OCI-LY1 (cell line): ENCODE results near the gene SLC50A1.

Experiments used
- H2AFZ ChIP-seq: fragments of 200-600 bp; sonication (generic), shearing (Covaris generic); 2 replicates; pipeline ENCODE4 v1.6.0; 2014; ENCODE audit warnings: antibody characterized with exemption, mild to moderate bottlenecking, low read length
- H3F3A ChIP-seq: fragments of 200-600 bp; sonication (generic), shearing (Covaris generic); 2 replicates; pipeline ENCODE4 v1.6.0; 2014; ENCODE audit warnings: mild to moderate bottlenecking, antibody characterized with exemption, low read length, moderate library complexity; ENCODE audit not compliant: insufficient read depth
- H3K27ac ChIP-seq: fragments of 200-600 bp; sonication (generic); 2 replicates; pipeline ENCODE4 v1.5.1; 2014; ENCODE audit warnings: low read length, mixed run types, mild to moderate bottlenecking, low read depth; ENCODE audit not compliant: poor library complexity, severe bottlenecking
- H3K27me3 ChIP-seq: fragments of 200-600 bp; sonication (generic); 2 replicates; pipeline ENCODE4 v1.6.0; 2014; ENCODE audit warnings: antibody characterized with exemption, mild to moderate bottlenecking, low read length, moderate library complexity; ENCODE audit not compliant: insufficient read depth
- H3K36me3 ChIP-seq: fragments of 200-600 bp; sonication (generic); 2 replicates; pipeline ENCODE4 v1.6.1; 2014; ENCODE audit warnings: mild to moderate bottlenecking, antibody characterized with exemption, low read length, moderate library complexity, mixed read lengths; ENCODE audit not compliant: insufficient read depth
- H3K4me1 ChIP-seq: fragments of 200-600 bp; sonication (generic); 2 replicates; pipeline ENCODE4 v1.5.1; 2014; ENCODE audit warnings: mild to moderate bottlenecking, low read length, moderate library complexity; ENCODE audit not compliant: insufficient read depth, severe bottlenecking
- H3K4me2 ChIP-seq: fragments of 200-600 bp; sonication (generic), shearing (Covaris generic); 2 replicates; pipeline ENCODE4 v1.6.1; 2014; ENCODE audit warnings: low read length
- H3K4me3 ChIP-seq: fragments of 200-600 bp; sonication (generic); 2 replicates; pipeline ENCODE4 v1.5.1; 2014; ENCODE audit warnings: low read length, low read depth, mild to moderate bottlenecking, mixed read lengths; ENCODE audit not compliant: poor library complexity, severe bottlenecking
- H3K79me2 ChIP-seq: fragments of 200-600 bp; shearing (Covaris generic); 2 replicates; pipeline ENCODE4 v1.6.1; 2016; ENCODE audit warnings: mixed run types, low read length, mixed read lengths; ENCODE audit not compliant: insufficient read depth
- H3K9ac ChIP-seq: fragments of 200-600 bp; sonication (generic), shearing (Covaris generic); 2 replicates; pipeline ENCODE4 v1.6.1; 2014; ENCODE audit warnings: mild to moderate bottlenecking, low read length, mixed read lengths
- H3K9me2 ChIP-seq: fragments of 200-600 bp; sonication (generic), shearing (Covaris generic); 2 replicates; pipeline ENCODE4 v1.6.1; 2014; ENCODE audit warnings: low read depth, mild to moderate bottlenecking, low read length, mixed read lengths
- H3K9me3 ChIP-seq: fragments of 200-600 bp; shearing (Covaris generic); 2 replicates; pipeline ENCODE4 v1.6.1; 2014; ENCODE audit warnings: low read length, mixed read lengths
- H4K20me1 ChIP-seq: fragments of 200-600 bp; sonication (generic), shearing (Covaris generic); 2 replicates; pipeline ENCODE4 v1.6.0; 2016; ENCODE audit warnings: mild to moderate bottlenecking, low read length; ENCODE audit not compliant: insufficient read depth
- CTCF ChIP-seq: fragments of 200-600 bp; sonication (generic), shearing (Covaris generic); IDR thresholded peaks from 2 replicates; pipeline ENCODE4 v1.5.1; 2017; ENCODE audit warnings: mild to moderate bottlenecking, antibody characterized with exemption, low read length, moderate library complexity, mixed read lengths
- EZH2 ChIP-seq: fragments of 200-600 bp; sonication (generic), shearing (Covaris generic); IDR thresholded peaks from 2 replicates; pipeline ENCODE4 v1.8.0; 2017; ENCODE audit warnings: borderline replicate concordance, mixed run types, mild to moderate bottlenecking, antibody characterized with exemption, low read length, moderate library complexity, mixed read lengths

SLC50A1 gene

GRCh38 chr1:155136748-155137147 is 1.1 kb downstream of the SLC50A1 start:
- Histone ChIP-seq H3K27ac (peak overlapping the region; percentile 75), H3K9me3 (peaks cover 5% of the 10 kb centered on the region; the same call in 1 of the 2 replicates), H3K9me2 (no peaks in the 10 kb centered on the region), H3K36me3 (no peaks in the 10 kb centered on the region), H3K27me3 (no peaks in the 10 kb centered on the region; the same call in 1 of the 2 replicates), H3K4me3 (peak overlapping the region; percentile 86), H4K20me1 (no peaks in the 10 kb centered on the region), H3K4me2 (peak overlapping the region; percentile 86), H3F3A (0 out of 2 replicates have a peak, but pooled peaks cover 3% of the 10 kb centered on the region), H2AFZ (no peak overlapping the region), H3K79me2 (no peaks in the 10 kb centered on the region), H3K4me1 (peaks cover 34% of the 10 kb centered on the region), H3K9ac (peak overlapping the region; percentile 90)
- TF ChIP-seq EZH2 (no peak), CTCF (no peak; the same call in 1 of the 2 replicates)

- peak overlapping the region; percentile 90; the same call in 1 of the 2 replicates for H3K9ac ChIP-seq
- H3K27me3 ChIP-seq: peaks cover 3% of the 10 kb centered on the region; the same call in 1 of the 2 replicates
- H4K20me1 ChIP-seq: no peaks in the 10 kb centered on the region
- H3K4me2 ChIP-seq: peak overlapping the region; percentile 86
- H3K9me3 ChIP-seq: peaks cover 5% of the 10 kb centered on the region; the same call in 1 of the 2 replicates
- H3K9me2 ChIP-seq: no peaks in the 10 kb centered on the region
- peak overlapping the region; percentile 86 for H3K4me3 ChIP-seq
- H2AFZ ChIP-seq: no peak overlapping the region
- H3K27ac ChIP-seq: peak overlapping the region; percentile 75
- no peaks in the 10 kb centered on the region for H3K36me3 ChIP-seq
- H3K79me2 ChIP-seq: no peaks in the 10 kb centered on the region
- H3F3A ChIP-seq: 0 out of 2 replicates have a peak, but pooled peaks cover 3% of the 10 kb centered on the region
- peaks cover 34% of the 10 kb centered on the region for H3K4me1 ChIP-seq
- TF ChIP-seq CTCF (no peak), EZH2 (no peak)
Measured at GRCh38 chr1:155137154-155137949, 1.7 kb downstream of the SLC50A1 start.

- H3K4me1 ChIP-seq: peaks cover 27% of the 10 kb centered on the region
- H4K20me1 ChIP-seq: no peaks in the 10 kb centered on the region
- peak within 1 kb of the TSS; percentile 99 for H3K4me2 ChIP-seq
- H3K36me3 ChIP-seq: no peaks in the 10 kb centered on the region
- peaks cover 5% of the 10 kb centered on the region; the same call in 1 of the 2 replicates for H3K9me3 ChIP-seq
- TF ChIP-seq EZH2: no peak
- no peak for TF ChIP-seq CTCF
- no peaks in the 10 kb centered on the region for H3K9me2 ChIP-seq
- no peak within 1 kb of the TSS for H2AFZ ChIP-seq
- H3K9ac ChIP-seq: peak within 1 kb of the TSS; percentile 87
- peaks cover 4% of the 10 kb centered on the region; the same call in 1 of the 2 replicates for H3K27me3 ChIP-seq
- peak within 1 kb of the TSS; percentile 37 for H3K27ac ChIP-seq
- no peaks in the 10 kb centered on the region for H3K79me2 ChIP-seq
- H3K4me3 ChIP-seq: peak within 1 kb of the TSS; percentile 94
- 0 out of 2 replicates have a peak, but pooled peaks cover 3% of the 10 kb centered on the region for H3F3A ChIP-seq
Measured at GRCh38 chr1:155139895-155140629, 4.4 kb downstream of the SLC50A1 start, which contains the start of gene DPM3. TSS of gene DPM3 (minus strand) at chr1:155140531. CDS start at chr1:155140240, 291 bp downstream.
